DLD1 (cell line): ENCODE results near the gene MYL7.
"Not testable (repeated sequence)": the region's sequence is repeated elsewhere in the genome, so short reads cannot be mapped to it uniquely, and the experiment has no call there.

Experiments
- in situ Hi-C: cut with HindIII; loops from 2 replicates; pipeline ENCODE4 v1.10.0; 2017; ENCODE audit warnings: low sequenced_read_pairs

The MYL7 gene

GRCh38 chr7:44172352-44172751 lies 31.2 kb upstream of the MYL7 start:
- in situ Hi-C loops: no loop called here

- in situ Hi-C loops: not testable (repeated sequence)
These were observed 30.8 kb upstream of the MYL7 start for GRCh38 chr7:44171901-44172300.

- in situ Hi-C loops: no loop called here
These were observed 26.8 kb upstream of the MYL7 start for GRCh38 chr7:44167920-44168319.

- in situ Hi-C loops: no loop called here
These were observed 22.5 kb upstream of the MYL7 start for GRCh38 chr7:44163591-44163990.

- in situ Hi-C loops: no loop called here
These were observed 21.8 kb upstream of the MYL7 start for GRCh38 chr7:44162785-44163395.

GRCh38 chr7:44162179-44162578 lies 21.0 kb upstream of the MYL7 start:
- in situ Hi-C loops: no loop called here

GRCh38 chr7:44161371-44161770 lies 20.2 kb upstream of the MYL7 start:
- in situ Hi-C loops: no loop called here

GRCh38 chr7:44159824-44160630 lies 18.9 kb upstream of the MYL7 start:
- in situ Hi-C loops: no loop called here

GRCh38 chr7:44158873-44159631 lies 17.9 kb upstream of the MYL7 start:
- in situ Hi-C loops: no loop called here

- in situ Hi-C loops: no loop called here
These were observed 17.2 kb upstream of the MYL7 start for GRCh38 chr7:44158096-44158872.

GRCh38 chr7:44157116-44158080 lies 16.3 kb upstream of the MYL7 start:
- in situ Hi-C loops: no loop called here

GRCh38 chr7:44156453-44157010 lies 15.4 kb upstream of the MYL7 start:
- in situ Hi-C loops: no loop called here

- in situ Hi-C loops: no loop called here
These were observed 14.4 kb upstream of the MYL7 start for GRCh38 chr7:44155191-44156185.

GRCh38 chr7:44154703-44155102 lies 13.6 kb upstream of the MYL7 start:
- in situ Hi-C loops: no loop called here

- in situ Hi-C loops: no loop called here
These were observed 12.8 kb upstream of the MYL7 start for GRCh38 chr7:44153948-44154335.

- in situ Hi-C loops: no loop called here
These were observed 12.1 kb upstream of the MYL7 start for GRCh38 chr7:44152971-44153947.

- in situ Hi-C loops: no loop called here
These were observed 10.8 kb upstream of the MYL7 start for GRCh38 chr7:44151956-44152355.
